Lung microvascular endothelial cell (primary cell): ENCODE measurements around the gene ZNF205. TPM values are rescaled to one million over a fixed set of nuclear protein-coding genes. Genes with fewer than 3 reads are reported as not detected.

Experiments used
- total RNA-seq: library from RNA; depleted of rRNA; stranded (reverse); fragments of >200 nt; gene quantifications from 2 replicates; pipeline ENCODE4 v1.2.1, GENCODE V29; 2014

ZNF205 gene
- total RNA-seq, 1 donor from 2014 or later, result 12.3 TPM

Other genes starting within 250 kb of the ZNF205 start
- gene FLYWCH2, start 229.4 kb upstream of the ZNF205 start, total RNA-seq, result 28.3 and 32.1 TPM in 2 replicates
- gene FLYWCH1, start 200.7 kb upstream of the ZNF205 start, total RNA-seq, result 17.7 and 17.9 TPM in 2 replicates
- gene KREMEN2, start 148.3 kb upstream of the ZNF205 start, total RNA-seq, result not detected in 2 replicates
- 2.6 and 4.1 TPM in 2 replicates for gene PAQR4, start 143.2 kb upstream of the ZNF205 start, total RNA-seq
- 0.99 and 2.0 TPM in 2 replicates for gene PKMYT1, start 132.1 kb upstream of the ZNF205 start, total RNA-seq
- not detected in 2 replicates for gene CLDN9, start 99.7 kb upstream of the ZNF205 start, total RNA-seq
- gene CLDN6, start 94.4 kb upstream of the ZNF205 start, total RNA-seq, result not detected in 2 replicates
- gene TNFRSF12A, start 92.2 kb upstream of the ZNF205 start, total RNA-seq, result 44.2 and 54.8 TPM in 2 replicates
- 4.6 and 6.1 TPM in 2 replicates for gene HCFC1R1, start 88.6 kb upstream of the ZNF205 start, total RNA-seq
- gene THOC6, start 88.6 kb upstream of the ZNF205 start, total RNA-seq, result 17.2 and 18.3 TPM in 2 replicates
- gene BICDL2, start 75.6 kb upstream of the ZNF205 start, total RNA-seq, result not detected in 2 replicates
- under 0.01 TPM in 2 replicates for gene MMP25, start 66.0 kb upstream of the ZNF205 start, total RNA-seq
- 26.2 and 36.6 TPM in 2 replicates for gene IL32, start 46.9 kb upstream of the ZNF205 start, total RNA-seq
- gene ZSCAN10, start 13.3 kb upstream of the ZNF205 start, total RNA-seq, result under 0.01 TPM in 1 of 2 replicates, not detected in the other
- gene ZNF213, start 22.4 kb downstream of the ZNF205 start, total RNA-seq, result 2.8 and 3.2 TPM in 2 replicates
- not detected in 2 replicates for gene OR1F1, start 75.6 kb downstream of the ZNF205 start, total RNA-seq
- gene ZNF200, start 122.6 kb downstream of the ZNF205 start, total RNA-seq, result 7.0 and 10.1 TPM in 2 replicates
- not detected in 2 replicates for gene MEFV, start 144.0 kb downstream of the ZNF205 start, total RNA-seq
- gene ZNF263, start 170.9 kb downstream of the ZNF205 start, total RNA-seq, result 28.5 and 43.5 TPM in 2 replicates
- gene TIGD7, start 192.8 kb downstream of the ZNF205 start, total RNA-seq, result 1.7 and 3.2 TPM in 2 replicates
- 9.6 and 13.3 TPM in 2 replicates for gene ZNF75A, start 192.9 kb downstream of the ZNF205 start, total RNA-seq
- under 0.01 TPM in 1 of 2 replicates, not detected in the other for gene OR2C1, start 243.3 kb downstream of the ZNF205 start, total RNA-seq